HG03103 (cell line): ENCODE results near the gene CD59.

Source experiments
- ATAC-seq: cut with Tn5 transposase; IDR thresholded peaks from one replicate; pipeline ENCODE4 v1.9.1; 2021; ENCODE audit warnings: low read depth; ENCODE audit not compliant: unreplicated experiment

CD59 gene

DNA sequence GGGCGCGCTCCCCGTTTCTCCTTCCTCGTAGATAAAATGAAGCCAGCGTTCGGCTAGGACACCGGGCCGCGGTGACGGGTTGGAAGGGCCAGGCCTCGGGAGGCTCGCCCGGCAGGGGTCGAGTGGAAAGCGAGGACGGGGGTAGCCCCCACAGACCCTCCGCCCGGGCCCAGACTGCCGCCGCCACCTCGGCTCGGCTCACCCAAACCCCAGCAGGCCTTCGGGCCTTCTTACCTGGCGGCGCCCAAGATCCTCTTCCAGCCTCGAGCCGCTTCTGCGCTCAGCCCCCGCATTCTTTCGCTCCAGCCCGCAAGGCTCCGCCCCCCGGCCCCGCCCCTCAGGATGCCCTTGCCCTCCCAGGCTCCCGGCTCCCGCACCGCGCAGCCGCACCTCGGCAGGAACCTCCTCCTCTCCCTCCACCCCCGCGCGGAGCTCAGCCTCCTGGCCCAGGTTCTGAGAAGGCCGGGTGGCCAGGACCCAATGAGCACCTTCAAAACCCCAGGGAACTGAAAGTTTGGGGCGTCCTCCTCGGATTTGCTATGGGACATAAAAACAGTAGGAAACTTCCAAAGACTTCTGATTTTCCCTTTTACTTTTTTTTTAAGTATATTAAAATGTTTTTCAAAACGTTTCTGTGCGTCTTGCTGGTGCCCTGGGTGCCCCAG lies at the start of gene CD59:
Gene CD59, minus strand, starts transcription at position 276 of the 665 bp plus-strand sequence. CDS start 13,978 bp downstream, outside the sequence.
- ATAC-seq = peak; percentile 50

DNA sequence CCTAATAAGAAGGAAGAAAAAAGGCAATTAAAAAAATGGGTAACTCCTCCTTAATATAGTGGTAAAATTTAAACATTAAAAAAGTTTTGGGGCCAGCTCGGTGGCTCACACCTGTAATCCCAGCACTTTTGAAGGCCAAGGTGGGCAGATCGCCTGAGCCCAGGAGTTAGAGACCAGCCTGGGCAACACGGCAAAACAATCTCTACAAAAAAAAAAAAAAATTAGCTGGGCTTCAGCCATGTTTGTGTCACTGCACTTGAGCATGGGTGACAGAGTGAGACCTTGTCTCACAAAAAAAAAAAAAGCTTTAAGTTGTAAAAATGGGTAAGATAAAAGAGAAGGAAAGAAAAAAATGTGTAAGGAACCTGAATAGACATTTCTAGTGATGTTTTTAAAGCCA lies 49.4 kb upstream of the CD59 start:
- no peak for ATAC-seq

DNA sequence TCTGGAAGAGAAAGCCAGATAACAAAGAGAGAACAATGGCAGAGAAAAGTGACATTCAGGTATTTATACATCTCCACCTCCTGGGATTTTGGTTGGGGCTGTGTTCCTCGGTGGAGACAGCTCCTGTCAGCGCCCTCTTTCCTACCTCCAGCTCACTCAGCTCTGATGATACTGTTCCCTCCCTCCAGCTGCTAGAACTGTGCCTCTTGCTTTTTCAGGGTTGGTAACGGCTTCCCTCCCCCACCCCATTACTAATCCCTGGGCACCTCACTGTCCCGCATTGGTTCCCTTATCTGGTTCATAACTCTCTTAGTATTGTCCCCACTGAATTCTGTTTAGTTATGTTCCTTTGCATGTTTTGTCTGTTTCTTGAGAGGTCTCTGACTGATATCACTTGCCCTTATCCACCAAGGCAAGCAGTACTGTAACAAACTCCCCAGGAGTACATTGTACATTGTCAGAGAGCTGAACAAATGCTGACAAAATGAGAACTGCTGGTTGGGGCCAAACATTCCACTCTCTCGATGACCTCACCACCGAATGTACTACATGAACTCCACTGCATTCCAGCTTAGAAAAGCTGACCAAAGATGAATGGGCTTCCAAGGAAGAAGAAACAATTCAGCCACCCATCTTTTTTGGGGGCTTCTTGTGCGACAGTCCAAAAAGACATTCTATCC lies 43.8 kb upstream of the CD59 start:
- ATAC-seq = no peak

GRCh38 chr11:33778675-33779074 lies 42.5 kb upstream of the CD59 start:
- ATAC-seq = no peak

DNA sequence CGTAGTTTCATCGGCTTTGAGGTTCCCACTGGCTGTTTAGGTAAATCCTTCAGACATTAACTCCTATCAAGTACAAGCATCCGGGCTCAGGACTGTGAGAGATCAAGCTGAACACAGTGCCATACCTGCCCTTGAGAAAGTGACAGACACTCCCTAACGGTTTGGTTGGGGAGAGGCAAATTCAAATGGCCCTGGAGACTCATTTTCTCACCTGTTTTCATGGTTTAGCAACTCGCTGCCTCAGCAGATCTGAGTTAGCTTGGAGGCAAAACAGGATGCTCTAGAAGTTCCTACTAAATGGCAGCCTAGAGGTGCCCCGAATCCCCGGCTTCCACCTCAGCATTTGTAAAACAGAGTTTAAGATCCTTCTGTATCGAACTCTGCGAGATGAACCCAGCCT lies 41.7 kb upstream of the CD59 start:
- no peak for ATAC-seq

DNA sequence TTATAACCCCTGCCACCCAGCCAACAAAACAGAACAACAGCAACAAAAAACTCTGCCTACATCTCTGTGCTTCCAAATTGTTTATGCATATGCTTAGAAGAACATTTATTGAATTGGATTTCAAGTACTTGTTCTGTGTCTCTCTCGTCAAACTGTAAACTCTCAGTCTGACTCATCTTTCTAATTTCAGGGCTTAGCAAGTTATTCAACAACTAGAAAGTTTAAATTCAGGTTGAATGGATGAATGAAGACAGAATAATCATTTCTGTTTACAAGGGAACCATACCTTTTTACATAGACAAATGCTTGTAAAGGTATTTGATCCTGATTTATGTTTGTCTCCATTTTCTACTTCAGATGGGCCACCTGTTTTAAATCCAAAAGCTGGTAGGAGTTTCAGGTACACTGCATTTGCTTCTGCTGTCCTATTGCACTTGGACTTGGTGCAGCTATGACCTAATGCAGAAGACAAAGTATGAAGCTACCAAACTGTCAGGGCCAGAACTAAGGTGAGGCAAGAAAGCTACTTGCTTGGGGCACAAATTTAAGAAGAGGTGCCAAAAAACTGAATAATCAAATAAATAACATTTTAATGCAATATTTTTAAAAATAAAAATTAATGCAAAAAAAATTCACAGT lies 39.7 kb upstream of the CD59 start:
- ATAC-seq = no peak

DNA sequence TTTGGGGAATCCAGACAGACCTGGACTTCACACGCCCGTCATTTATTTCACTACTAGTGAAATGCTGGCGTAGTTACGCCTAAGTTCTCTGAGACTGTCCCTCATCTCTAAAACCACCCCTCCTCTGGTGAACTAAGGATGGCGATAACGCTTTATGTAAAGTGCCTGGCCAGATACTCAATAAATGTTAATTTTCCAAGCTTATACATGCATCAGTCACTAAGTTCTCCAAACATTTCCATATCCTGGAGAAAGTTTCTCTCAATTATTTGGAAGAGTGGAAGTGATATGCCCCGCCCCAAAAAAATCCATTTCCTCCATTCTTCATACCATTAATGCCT lies 39.2 kb upstream of the CD59 start:
- ATAC-seq = no peak

DNA sequence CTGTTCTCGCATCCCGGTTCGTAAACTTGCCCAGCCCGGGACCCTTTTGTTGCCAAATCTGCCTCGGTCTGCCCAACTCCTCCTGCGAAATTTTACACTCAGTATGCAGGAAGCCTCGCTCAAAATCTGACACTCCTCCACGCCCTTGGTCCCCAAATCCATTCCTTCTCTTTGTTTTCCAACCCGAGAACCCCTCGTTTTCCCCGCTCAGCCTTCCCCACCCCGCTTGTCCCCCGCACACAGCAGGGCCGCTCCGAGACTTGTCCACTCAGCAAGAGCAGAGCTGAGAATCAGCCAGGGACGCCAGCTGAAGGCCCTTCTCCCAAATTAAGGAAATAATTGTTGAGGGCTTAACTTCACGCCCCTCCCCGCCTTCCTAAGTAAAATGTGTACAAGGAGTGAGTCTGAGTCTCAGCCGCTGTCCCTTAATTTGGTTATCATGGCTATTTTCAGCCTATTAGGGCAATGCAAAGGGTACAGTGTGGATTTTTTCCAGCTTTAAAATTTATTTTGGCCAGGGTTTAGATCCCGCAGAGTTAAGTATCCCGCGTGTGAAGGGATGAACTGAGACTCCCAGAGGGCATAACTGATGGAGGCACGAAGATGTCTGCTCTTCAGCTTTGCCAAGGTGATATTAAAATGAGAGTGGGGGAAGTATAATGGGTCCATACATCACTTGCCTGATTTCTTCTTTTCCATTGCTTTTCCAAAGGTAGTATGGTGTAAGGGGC lies 38.7 kb upstream of the CD59 start:
- no peak for ATAC-seq

DNA sequence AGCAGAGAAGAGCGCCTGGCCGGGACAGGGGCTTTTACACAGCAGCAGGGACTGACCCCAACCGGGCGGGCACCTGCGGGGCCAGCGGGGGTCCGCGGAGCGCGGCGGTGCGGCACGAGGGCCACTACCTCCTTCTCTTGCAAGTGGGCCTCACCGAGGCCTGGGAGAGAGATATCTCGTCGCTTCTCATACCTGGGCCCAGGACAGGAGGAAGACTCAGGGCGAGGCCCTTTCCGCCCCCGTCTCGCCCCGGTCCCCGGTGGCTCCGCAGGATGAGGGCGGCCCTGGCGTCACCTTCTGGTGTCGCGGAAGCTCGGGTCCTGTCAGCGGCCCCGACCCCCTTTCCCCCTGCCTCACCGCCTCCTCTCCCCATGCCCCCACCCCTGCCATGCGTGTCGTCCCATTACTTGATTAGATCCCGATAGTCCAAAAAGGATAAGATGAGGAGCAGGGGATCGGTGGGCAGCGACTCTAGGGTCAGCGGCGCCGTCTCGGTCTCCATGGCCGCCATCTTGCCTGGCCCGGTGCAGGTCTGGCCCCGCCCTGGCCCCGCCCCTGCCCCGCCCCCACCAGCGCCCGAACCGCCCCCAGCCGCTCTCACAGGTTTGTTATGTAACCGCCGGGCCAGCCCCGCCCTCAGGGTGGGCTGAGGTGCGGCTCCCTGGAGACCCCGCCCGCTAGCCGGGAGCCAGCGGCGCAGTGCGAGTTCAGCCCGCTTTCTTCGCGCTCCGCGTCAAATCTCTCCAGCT lies 37.9 kb upstream of the CD59 start, which contains the start of gene FBXO3:
Gene FBXO3, minus strand, starts transcription at position 534 of the 749 bp plus-strand sequence. Its CDS starts 23 bp downstream, at position 511.
- ATAC-seq = peak; percentile 69

GRCh38 chr11:33773404-33773986 lies 37.3 kb upstream of the CD59 start:
- no peak for ATAC-seq

DNA sequence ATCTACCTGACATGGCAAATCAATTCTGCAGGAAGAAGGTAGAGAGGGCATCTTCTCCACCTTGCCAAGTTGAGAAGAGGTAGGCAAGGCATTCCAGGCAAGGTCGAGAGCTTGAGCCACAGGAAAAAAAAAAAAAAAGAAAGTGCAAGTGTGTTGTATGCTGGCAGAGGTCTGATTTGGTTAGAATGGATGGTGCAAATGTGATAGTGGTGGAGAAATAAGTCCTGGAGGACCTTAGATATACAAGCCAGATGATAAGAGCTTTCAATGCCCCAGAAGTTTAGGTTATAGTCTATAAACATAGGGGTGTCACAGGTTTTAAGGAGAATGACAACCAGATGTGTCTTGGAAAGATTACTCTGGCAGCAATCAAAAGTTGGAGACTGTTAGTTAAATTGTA lies 36.6 kb upstream of the CD59 start:
- no peak for ATAC-seq

DNA sequence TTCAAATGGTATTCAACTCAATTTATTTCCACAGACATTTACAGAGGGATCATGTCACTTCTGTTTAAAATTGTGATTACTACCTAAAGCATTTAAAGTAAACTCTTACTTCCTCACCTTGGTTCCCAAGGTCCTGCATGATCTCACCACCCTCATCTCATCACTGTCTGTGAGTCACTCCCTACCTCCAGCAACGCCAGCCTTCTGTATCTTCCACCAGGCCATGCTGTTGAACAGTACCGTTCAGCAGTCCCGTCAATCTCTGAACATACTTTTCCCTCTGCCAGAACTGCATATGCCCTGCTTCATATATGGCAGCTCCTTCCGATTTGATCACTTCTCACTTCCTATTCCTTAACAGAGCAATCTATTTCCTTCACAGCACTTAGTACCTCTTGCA lies 36.1 kb upstream of the CD59 start:
- ATAC-seq = no peak

DNA sequence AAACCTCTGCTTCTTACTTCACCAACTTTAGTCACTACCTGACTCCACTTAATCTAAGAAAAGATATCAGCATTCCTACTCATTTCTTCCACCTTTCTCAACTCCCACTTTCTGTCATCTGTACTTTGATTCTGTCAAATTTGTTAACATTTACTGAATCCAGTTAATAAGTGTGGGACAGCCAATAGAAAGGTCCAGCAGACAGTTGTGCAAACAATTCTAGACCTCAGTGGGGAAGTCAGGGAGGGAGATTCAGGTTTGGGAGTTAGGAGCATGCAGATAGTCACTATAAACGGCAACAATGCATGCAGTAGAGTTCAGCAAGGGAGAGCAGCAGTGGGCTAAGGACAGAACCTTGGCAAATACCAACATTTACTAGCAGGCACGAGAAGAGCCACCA lies 34.0 kb upstream of the CD59 start:
- ATAC-seq = no peak

DNA sequence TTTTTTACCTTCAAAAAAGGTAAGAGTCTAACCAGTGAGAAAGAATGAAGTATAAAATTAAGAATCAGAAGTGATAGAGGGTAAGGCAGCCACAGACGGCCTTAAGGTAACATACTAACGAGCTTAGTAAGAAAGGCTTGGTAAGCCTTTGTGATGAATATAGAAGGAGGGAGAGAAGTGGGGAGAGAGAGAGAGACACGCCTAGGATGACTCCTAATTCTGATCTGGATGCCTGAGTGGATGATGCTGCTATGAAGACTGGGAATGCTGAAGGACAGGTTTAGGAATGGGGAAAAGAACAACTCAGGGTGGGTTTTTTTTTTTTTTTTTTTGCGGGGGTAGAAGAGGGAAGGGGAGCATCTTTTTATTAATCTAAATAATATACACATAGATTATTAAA lies 33.3 kb upstream of the CD59 start:
- ATAC-seq = no peak

- ATAC-seq = no peak
Observed at GRCh38 chr11:33767624-33768023, 31.4 kb upstream of the CD59 start.

DNA sequence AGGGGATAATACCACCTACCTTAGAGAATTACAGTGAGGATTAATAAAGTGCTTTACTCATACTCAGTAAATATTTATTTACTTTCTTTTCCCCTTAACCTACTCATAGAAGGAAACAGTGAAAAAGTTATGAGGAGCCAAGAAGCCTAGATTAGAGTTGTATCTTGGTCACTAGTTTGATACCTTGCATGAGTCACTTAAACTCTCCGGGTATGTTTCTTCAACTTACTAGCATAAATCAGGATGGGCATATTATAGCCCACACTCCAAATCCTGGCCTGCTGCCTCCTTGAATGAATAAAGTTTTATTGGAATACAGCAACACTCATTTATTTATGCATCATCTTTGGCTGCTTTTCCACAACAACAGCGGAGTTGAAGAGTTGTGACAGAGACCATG lies 29.9 kb upstream of the CD59 start:
- ATAC-seq = no peak

- ATAC-seq = peak; percentile 83
Observed at GRCh38 chr11:33761471-33761870, 25.2 kb upstream of the CD59 start.

DNA sequence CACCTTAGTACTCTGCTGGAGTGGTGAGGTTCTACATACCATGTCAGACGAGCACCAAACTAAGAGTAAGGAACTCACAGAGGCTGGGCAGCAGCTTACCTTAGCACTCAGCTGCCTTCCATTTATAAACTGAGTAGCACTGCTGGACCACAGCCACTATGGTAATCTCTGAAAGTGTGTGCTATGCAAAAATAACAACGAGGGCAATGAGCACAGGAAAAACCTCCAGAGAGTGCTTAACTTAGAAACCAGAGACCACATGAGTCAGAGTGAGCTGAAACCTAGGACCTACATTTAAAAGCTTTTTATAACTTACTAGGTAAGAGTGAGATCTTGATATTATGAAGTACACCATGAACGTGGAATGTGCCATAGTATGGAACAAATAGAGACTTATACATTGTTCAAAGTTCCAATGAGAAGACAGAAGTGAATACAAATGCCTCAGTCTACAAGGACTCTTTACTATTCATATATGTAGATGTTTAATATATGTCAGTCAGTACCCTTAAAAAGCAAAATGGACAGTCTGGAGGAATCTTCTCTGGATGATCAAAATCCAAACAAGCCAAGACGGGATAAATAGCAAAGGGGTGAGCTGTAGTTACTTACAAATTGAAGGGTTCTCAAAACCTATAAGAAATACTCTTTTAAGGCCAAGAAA lies 17.2 kb upstream of the CD59 start:
- ATAC-seq = peak; percentile 95

DNA sequence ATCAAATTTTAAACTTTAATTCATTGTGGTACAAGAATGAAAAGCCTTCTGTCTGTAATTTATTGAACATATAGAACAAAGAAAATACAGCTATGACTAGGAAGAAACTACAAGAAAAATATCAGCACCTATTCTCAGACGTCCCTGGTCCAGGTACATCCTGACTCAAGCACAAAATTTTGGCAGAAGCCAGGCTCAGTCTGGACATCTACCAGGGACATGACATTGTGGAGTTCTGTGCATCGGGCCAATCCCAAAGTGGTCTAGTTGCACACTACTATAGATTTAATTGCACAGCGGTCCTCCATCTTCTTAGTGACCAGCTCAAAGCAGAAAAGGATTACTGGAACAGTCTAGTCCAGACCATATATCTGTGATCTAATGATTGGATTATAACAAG lies 15.7 kb upstream of the CD59 start:
- no peak for ATAC-seq

GRCh38 chr11:33747979-33748378 lies 11.8 kb upstream of the CD59 start:
- no peak for ATAC-seq
